HL-60 (cell line): ENCODE results near the gene OMD.
A peak's percentile ranks its signal among the peaks of the same experiment; 100 is the strongest.

ENCODE experiments used
- DNase-seq, 2 experiments: peaks; one replicate each; pipeline ENCODE4 v3.0.0-alpha.2; 2010 to 2020; ENCODE audit warnings: low read depth in 1 of 2, low spot score in 1 of 2
- H3K27ac ChIP-seq: fragments of 250-450 bp; sonication (Bioruptor Pico); replicated peaks from 2 replicates; pipeline ENCODE4 v1.5.1; 2020; ENCODE audit warnings: mild to moderate bottlenecking, moderate library complexity
- H3K27me3 ChIP-seq: fragments of 250-450 bp; sonication (Bioruptor Pico); 2 replicates; pipeline ENCODE4 v1.5.1; 2021; ENCODE audit warnings: mild to moderate bottlenecking, moderate library complexity; ENCODE audit not compliant: insufficient read depth, poor library complexity, severe bottlenecking
- H3K4me3 ChIP-seq: replicated peaks from 2 replicates; pipeline ENCODE4 v1.5.1; 2011; ENCODE audit warnings: mild to moderate bottlenecking, control low read depth, low read length; ENCODE audit not compliant: insufficient read depth
- GABPA ChIP-seq: IDR thresholded peaks from 2 replicates; pipeline ENCODE4 v1.6.1; 2012; ENCODE audit warnings: low read depth
- POLR2AphosphoS5 ChIP-seq: IDR thresholded peaks from 2 replicates; pipeline ENCODE4 v1.6.1; 2012; ENCODE audit warnings: low read depth
- SPI1 ChIP-seq: IDR thresholded peaks from 2 replicates; pipeline ENCODE4 v1.6.1; 2012; ENCODE audit warnings: low read depth, mild to moderate bottlenecking, borderline replicate concordance
- TF ChIP-seq, protein P1 (sequence below): IDR thresholded peaks from one replicate; pipeline ENCODE4 v1.5.1; 2011; ENCODE audit warnings: low read length, control low read depth, inconsistent platforms; ENCODE audit not compliant: insufficient read depth
- TF ChIP-seq, protein P2 (sequence below): IDR thresholded peaks from 2 replicates; pipeline ENCODE4 v1.6.1; 2012; ENCODE audit warnings: low read depth; ENCODE audit not compliant: insufficient replicate concordance

Gene OMD

DNA sequence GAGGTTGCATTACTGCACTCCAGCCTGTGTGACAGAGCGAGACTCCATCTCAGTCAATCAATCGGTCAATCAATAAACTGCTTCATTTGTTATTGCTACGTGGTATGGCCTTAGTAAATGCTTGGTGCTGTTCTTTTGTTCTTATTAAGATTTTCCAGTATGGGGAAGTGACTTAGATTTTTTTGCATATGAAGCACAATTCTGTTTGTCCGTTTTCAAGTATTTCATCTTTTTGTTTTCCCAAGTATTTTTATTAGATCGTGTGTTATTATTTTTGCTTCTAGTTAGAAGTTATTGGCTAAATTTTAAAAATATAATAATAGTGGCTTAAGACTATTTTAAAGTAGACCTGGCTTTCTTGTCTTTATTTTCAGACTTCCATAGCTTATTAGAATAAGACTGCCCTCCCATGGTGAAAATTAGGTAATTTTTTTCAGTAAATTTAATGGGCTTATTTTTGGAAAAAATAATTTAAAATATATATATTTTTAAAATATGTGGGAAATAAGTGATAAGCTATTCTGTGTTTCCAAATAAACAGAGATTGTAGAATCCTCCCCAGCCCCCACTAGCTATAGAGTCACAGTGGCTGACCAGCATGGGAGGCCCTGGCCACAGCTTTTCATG, 14.7 kb upstream of the OMD start:
- no peaks in the 10 kb centered on the region for H3K27me3 ChIP-seq
- TF ChIP-seq, protein P1, sequence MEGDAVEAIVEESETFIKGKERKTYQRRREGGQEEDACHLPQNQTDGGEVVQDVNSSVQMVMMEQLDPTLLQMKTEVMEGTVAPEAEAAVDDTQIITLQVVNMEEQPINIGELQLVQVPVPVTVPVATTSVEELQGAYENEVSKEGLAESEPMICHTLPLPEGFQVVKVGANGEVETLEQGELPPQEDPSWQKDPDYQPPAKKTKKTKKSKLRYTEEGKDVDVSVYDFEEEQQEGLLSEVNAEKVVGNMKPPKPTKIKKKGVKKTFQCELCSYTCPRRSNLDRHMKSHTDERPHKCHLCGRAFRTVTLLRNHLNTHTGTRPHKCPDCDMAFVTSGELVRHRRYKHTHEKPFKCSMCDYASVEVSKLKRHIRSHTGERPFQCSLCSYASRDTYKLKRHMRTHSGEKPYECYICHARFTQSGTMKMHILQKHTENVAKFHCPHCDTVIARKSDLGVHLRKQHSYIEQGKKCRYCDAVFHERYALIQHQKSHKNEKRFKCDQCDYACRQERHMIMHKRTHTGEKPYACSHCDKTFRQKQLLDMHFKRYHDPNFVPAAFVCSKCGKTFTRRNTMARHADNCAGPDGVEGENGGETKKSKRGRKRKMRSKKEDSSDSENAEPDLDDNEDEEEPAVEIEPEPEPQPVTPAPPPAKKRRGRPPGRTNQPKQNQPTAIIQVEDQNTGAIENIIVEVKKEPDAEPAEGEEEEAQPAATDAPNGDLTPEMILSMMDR = no peak
- TF ChIP-seq SPI1 = peak; percentile 17; the same call in 1 of the 2 replicates
- TF ChIP-seq GABPA = no peak
- DNase-seq = no peak
- H3K4me3 ChIP-seq = no peak overlapping the region
- no peak overlapping the region for H3K27ac ChIP-seq

DNA sequence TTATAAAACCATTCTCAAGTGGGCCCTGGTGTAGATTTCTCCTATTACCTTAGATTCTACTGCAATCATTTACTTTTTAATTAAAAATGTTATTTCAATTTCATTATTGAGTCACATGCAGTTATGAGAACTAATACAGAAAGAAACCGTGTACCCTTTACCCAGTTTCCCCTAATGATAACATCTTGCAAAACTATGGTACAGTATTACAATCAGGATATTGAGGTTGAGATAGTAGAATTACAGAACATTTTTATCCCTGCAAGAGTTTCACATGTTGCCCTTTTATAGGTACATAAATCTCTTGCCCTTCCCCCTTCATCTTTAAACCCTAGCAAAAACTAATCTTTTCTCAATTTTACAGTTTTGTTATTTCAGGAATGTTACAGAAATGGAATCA, 11.0 kb upstream of the OMD start:
- no peak overlapping the region for H3K4me3 ChIP-seq
- DNase-seq = no peak
- TF ChIP-seq SPI1 (no peak), GABPA (no peak)
- TF ChIP-seq, protein P2, sequence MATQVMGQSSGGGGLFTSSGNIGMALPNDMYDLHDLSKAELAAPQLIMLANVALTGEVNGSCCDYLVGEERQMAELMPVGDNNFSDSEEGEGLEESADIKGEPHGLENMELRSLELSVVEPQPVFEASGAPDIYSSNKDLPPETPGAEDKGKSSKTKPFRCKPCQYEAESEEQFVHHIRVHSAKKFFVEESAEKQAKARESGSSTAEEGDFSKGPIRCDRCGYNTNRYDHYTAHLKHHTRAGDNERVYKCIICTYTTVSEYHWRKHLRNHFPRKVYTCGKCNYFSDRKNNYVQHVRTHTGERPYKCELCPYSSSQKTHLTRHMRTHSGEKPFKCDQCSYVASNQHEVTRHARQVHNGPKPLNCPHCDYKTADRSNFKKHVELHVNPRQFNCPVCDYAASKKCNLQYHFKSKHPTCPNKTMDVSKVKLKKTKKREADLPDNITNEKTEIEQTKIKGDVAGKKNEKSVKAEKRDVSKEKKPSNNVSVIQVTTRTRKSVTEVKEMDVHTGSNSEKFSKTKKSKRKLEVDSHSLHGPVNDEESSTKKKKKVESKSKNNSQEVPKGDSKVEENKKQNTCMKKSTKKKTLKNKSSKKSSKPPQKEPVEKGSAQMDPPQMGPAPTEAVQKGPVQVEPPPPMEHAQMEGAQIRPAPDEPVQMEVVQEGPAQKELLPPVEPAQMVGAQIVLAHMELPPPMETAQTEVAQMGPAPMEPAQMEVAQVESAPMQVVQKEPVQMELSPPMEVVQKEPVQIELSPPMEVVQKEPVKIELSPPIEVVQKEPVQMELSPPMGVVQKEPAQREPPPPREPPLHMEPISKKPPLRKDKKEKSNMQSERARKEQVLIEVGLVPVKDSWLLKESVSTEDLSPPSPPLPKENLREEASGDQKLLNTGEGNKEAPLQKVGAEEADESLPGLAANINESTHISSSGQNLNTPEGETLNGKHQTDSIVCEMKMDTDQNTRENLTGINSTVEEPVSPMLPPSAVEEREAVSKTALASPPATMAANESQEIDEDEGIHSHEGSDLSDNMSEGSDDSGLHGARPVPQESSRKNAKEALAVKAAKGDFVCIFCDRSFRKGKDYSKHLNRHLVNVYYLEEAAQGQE = no peak
- no peaks in the 10 kb centered on the region for H3K27me3 ChIP-seq
- H3K27ac ChIP-seq = no peak overlapping the region

DNA sequence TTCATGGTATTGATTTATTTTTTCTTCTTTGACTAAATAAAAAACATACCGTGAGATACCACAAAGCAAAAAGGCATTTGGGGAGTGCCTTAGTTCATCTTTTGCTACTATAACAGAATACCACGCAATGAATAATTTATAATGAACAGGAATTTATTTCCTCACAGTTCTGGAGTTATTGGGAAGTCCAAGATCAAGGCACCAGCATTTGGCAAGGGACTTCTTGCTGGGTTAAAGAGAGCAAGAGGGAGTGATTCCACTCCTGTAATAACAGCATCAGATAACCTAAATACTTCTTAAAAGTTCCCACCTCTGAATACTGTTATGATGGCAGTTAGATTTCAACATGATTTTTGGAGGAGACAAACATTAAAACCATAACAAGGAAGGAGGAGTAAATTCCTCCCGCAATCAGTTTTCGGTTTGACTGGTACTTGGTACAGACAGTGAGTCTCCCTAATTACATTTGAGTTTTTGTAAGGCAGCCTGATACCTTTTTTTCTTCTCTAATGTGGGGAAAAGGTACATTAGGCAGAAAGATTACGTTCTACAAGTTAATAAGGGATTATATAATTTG, 8.8 kb upstream of the OMD start:
- Histone ChIP-seq H3K27ac (no peak overlapping the region), H3K4me3 (no peak overlapping the region), H3K27me3 (no peaks in the 10 kb centered on the region)
- no peak for TF ChIP-seq SPI1
- TF ChIP-seq POLR2AphosphoS5 = no peak
- TF ChIP-seq, protein P1 = no peak
- TF ChIP-seq, protein P2 = no peak
- no peak for TF ChIP-seq GABPA
- DNase-seq = no peak

DNA sequence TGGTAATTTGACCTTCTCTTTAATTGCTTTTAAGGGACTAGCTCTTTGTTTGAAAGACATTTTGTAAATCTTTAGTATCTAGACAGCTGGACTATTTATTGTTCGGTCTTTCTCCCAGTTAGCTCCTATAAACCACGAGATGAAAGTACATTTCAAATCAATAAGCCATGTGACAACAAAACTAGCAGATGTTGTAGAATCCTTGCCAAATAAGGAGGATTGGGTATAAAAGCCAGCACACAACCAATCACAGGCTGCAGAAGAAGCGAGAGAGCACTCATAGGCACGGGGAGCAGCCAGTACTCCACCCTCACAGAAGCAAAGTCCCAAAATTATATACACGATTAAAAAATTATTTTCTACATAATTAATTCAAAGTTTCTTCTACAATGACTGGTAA, 8.1 kb upstream of the OMD start:
- TF ChIP-seq, protein P2 = no peak
- TF ChIP-seq GABPA (no peak), POLR2AphosphoS5 (no peak), SPI1 (no peak)
- TF ChIP-seq, protein P1 = no peak
- H3K4me3 ChIP-seq = no peak overlapping the region
- DNase-seq = no peak
- no peak overlapping the region for H3K27ac ChIP-seq
- no peaks in the 10 kb centered on the region for H3K27me3 ChIP-seq
